HG03039 (cell line): ENCODE data around the gene ARFRP1.
"Not testable (repeated sequence)": the region's sequence is repeated elsewhere in the genome, so short reads cannot be mapped to it uniquely, and the experiment has no call there.

Experiments
- ATAC-seq: cut with Tn5 transposase; IDR thresholded peaks from one replicate; pipeline ENCODE4 v1.9.1; 2021; ENCODE audit warnings: mild to moderate bottlenecking, moderate library complexity; ENCODE audit not compliant: unreplicated experiment

Gene ARFRP1

DNA sequence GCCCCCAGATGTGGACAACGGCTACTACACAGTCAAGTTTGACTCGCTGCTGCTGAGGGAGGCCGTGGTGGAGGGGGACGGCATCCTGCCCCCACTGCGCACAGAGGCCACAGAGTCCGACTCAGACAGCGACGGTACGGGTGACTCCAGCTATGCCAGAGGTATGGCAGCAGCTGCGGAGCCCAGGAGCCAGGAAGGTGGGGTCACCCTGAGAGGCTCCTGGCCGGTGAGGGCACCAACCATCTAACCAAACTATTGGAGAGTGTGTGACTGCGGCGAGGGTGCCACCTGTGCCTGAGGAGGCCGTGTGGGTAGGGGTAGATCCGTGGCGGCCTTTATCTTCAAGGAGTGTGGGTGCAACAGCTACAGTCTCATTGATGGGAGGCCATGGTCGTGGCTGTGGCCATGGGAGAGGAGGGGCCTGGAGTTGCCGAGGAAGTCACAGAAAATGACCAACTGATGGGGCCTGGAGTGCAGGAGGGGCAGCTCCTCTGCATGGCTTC lies 25.9 kb upstream of the ARFRP1 start:
- no peak for ATAC-seq

DNA sequence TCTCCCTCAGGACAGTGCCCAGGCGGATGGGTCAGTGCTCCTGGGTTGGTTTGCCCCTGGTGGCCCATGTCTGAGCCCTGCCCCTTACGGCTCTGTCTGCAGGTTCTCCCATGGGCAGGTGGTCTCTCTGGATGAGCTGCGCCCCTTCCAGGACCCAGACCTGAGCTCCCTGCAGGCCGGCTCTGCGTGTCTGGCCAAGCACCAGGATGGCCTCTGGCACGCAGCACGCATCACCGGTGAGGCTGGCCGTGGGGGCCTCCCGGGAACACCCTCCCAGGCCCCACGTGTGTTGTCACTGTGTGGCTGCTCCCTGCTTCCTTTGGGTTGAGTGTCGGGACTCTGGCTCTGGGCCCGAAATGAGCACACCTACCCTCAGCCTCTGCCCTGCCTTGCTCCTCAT lies 25.3 kb upstream of the ARFRP1 start:
- ATAC-seq: no peak

- no peak for ATAC-seq
These were observed 24.6 kb upstream of the ARFRP1 start for GRCh38 chr20:63732118-63733095.

DNA sequence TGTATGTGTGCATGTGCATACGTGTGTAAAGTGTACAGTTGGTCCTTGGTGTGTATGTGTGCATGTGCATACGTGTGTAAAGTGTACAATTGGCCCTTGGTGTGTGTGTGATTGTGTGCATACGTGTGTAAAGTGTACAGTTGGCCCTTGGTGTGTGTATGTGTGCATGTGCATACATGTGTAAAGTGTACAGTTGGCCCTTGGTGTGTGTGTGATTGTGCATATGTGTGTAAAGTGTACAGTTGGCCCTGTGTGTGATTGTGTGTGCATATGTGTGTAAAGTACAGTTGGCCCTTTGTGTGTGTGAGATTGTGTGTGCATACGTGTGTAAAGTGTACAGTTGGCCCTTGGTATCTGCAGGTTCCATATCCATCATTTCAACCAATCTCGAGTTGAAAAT lies 23.6 kb upstream of the ARFRP1 start:
- ATAC-seq: no peak

DNA sequence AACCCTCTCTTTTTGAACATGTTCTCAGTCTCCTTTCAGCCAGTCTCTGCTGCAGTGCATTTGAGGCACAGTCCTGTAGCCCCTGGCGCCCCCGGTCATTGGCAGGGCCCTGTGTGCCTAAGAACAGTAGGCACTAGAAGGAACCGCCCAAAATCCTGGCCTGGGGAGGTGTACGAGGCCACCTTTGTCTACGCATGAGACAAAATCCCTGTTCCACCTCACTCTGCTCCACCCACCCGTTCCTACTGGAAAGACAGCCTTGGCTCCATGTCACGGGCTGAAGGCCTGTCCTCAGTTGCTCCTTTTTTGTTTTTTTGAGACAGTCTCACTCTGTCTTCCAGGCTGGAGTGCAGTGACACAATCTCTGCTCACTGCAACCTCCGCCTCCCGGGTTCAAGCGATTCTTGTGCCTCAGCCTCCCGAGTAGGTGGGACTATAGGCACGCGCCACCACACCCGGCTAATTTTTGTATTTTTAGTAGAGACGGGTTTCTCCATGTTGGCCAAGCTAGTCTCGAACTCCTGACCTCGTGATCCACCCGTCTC lies 22.5 kb upstream of the ARFRP1 start:
- ATAC-seq: not testable (repeated sequence)

DNA sequence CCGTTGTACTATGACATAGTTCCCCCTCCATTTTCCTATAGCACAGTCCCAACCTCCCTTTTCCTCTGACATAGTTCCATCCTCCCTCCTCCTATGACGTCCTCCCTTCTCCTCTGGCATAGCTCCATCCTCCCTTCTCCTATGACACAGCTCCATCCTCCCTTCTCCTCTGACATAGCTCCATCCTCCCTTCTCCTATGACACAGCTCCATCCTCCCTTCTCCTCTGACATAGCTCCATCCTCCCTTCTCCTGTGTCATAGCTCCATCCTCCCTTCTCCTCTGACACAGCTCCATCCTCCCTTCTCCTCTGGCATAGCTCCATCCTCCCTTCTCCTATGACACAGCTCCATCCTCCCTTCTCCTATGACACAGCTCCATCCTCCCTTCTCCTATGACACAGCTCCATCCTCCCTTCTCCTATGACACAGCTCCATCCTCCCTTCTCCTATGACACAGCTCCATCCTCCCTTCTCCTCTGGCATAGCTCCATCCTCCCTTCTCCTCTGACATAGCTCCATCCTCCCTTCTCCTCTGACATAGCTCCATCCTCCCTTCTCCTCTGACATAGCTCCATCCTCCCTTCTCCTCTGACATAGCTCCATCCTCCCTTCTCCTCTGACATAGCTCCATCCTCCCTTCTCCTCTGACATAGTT lies 15.3 kb upstream of the ARFRP1 start:
- ATAC-seq: not testable (repeated sequence)

- no peak for ATAC-seq
These were observed 11.2 kb upstream of the ARFRP1 start for GRCh38 chr20:63718996-63719395.

- ATAC-seq: no peak
These were observed 7.1 kb upstream of the ARFRP1 start for GRCh38 chr20:63714858-63715257.

DNA sequence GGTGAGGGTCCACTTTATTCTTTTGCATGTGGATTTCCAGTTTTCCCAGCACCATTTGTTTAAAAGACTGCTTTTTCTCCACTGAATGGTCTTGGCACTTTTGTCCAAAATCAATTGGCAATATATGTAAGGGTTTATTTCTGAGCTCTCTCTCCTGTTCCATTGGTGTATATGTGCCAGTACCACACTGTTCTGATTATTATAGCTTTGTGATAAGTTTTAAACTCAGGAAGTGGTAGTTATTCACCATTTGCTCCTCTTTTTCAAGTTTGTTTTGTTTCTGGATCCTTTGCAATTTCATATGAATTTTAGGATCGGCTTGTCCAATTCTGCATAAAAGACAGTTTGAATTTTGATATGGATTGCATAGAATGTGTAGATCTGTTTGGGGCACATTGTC lies 4.4 kb upstream of the ARFRP1 start:
- ATAC-seq: no peak

- ATAC-seq: no peak
These were observed 3.4 kb upstream of the ARFRP1 start for GRCh38 chr20:63711085-63711645.

- no peak for ATAC-seq
These were observed 1.4 kb upstream of the ARFRP1 start for GRCh38 chr20:63709149-63709527.

GRCh38 chr20:63708301-63709148 lies 749 bp upstream of the ARFRP1 start:
- peak; percentile 3 for ATAC-seq

- peak; percentile 11 for ATAC-seq
These were observed 771 bp downstream of the ARFRP1 start for GRCh38 chr20:63706852-63707557.

- ATAC-seq: no peak
These were observed 1.6 kb downstream of the ARFRP1 start for GRCh38 chr20:63706027-63706695.

- ATAC-seq: no peak
These were observed 2.3 kb downstream of the ARFRP1 start for GRCh38 chr20:63705232-63706026.

DNA sequence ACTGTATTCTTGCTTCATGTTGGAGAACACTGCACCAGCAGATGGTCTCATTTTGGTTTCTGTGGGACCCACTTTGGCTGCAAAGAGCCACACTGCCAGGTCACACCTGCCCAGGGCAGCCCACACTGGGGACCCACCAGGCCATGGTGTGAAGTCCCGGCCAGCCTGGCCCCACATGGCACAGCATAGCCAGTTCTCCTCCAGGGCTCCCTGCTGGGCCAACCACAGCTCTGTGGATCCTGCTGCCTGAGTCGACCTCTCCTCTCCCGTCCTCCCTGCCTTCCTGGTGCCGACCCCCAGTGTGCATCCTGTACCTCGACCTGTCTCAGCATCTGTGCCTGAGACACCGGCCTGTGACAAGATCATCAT lies 3.0 kb downstream of the ARFRP1 start:
- no peak for ATAC-seq

GRCh38 chr20:63703976-63704748 lies 3.6 kb downstream of the ARFRP1 start:
- no peak for ATAC-seq

GRCh38 chr20:63703471-63703975 lies 4.3 kb downstream of the ARFRP1 start:
- no peak for ATAC-seq
